Fibroblast of skin of abdomen (primary cell): Measurements from ENCODE around the gene TSPAN18.

ENCODE experiments used
- DNase-seq: peaks from one replicate; pipeline ENCODE4 v3.0.0-alpha.2; 2013

The TSPAN18 gene

GRCh38 chr11:44778195-44779100 lies 51.7 kb downstream of the TSPAN18 start:
- no peak for DNase-seq

GRCh38 chr11:44779736-44780520 lies 53.2 kb downstream of the TSPAN18 start:
- DNase-seq: no peak

GRCh38 chr11:44780940-44781631 lies 54.3 kb downstream of the TSPAN18 start:
- no peak for DNase-seq

- no peak for DNase-seq
Observed at GRCh38 chr11:44781655-44782054, 54.9 kb downstream of the TSPAN18 start.

GRCh38 chr11:44782478-44782877 lies 55.7 kb downstream of the TSPAN18 start:
- DNase-seq: no peak

GRCh38 chr11:44784436-44784760 lies 57.6 kb downstream of the TSPAN18 start:
- no peak for DNase-seq

- DNase-seq: no peak
Observed at GRCh38 chr11:44784851-44785250, 58.1 kb downstream of the TSPAN18 start.

- DNase-seq: no peak
Observed at GRCh38 chr11:44785856-44786607, 59.3 kb downstream of the TSPAN18 start.

- no peak for DNase-seq
Observed at GRCh38 chr11:44787070-44787469, 60.3 kb downstream of the TSPAN18 start.

GRCh38 chr11:44787981-44788380 lies 61.2 kb downstream of the TSPAN18 start:
- DNase-seq: no peak

GRCh38 chr11:44788536-44789261 lies 61.9 kb downstream of the TSPAN18 start:
- peak; percentile 72 for DNase-seq

- no peak for DNase-seq
Observed at GRCh38 chr11:44789496-44789895, 62.7 kb downstream of the TSPAN18 start.

- no peak for DNase-seq
Observed at GRCh38 chr11:44790211-44790610, 63.4 kb downstream of the TSPAN18 start.

GRCh38 chr11:44791316-44791925 lies 64.7 kb downstream of the TSPAN18 start:
- no peak for DNase-seq

- DNase-seq: no peak
Observed at GRCh38 chr11:44792171-44792570, 65.4 kb downstream of the TSPAN18 start.

- no peak for DNase-seq
Observed at GRCh38 chr11:44793350-44794090, 66.8 kb downstream of the TSPAN18 start.

GRCh38 chr11:44795803-44796535 lies 69.2 kb downstream of the TSPAN18 start:
- DNase-seq: no peak

GRCh38 chr11:44797051-44797450 lies 70.3 kb downstream of the TSPAN18 start:
- DNase-seq: no peak

GRCh38 chr11:44797886-44798606 lies 71.3 kb downstream of the TSPAN18 start:
- DNase-seq: peak; percentile 80
